Stimulated activated CD8-positive, alpha-beta memory T cell treated with anti-CD3 and anti-CD28 coated beads, Interleukin-12 subunit alpha, Interleukin-12 subunit beta, amount 100 ng/mL, for 1 hour (primary cell): ENCODE results near the gene NSUN3.
"Not testable (repeated sequence)": the region's sequence is repeated elsewhere in the genome, so short reads cannot be mapped to it uniquely, and the experiment has no call there.

Experiments used
- DNase-seq: peaks from one replicate; pipeline ENCODE4 v3.0.0-alpha.2; 2020; ENCODE audit warnings: low read depth

The NSUN3 gene

DNA sequence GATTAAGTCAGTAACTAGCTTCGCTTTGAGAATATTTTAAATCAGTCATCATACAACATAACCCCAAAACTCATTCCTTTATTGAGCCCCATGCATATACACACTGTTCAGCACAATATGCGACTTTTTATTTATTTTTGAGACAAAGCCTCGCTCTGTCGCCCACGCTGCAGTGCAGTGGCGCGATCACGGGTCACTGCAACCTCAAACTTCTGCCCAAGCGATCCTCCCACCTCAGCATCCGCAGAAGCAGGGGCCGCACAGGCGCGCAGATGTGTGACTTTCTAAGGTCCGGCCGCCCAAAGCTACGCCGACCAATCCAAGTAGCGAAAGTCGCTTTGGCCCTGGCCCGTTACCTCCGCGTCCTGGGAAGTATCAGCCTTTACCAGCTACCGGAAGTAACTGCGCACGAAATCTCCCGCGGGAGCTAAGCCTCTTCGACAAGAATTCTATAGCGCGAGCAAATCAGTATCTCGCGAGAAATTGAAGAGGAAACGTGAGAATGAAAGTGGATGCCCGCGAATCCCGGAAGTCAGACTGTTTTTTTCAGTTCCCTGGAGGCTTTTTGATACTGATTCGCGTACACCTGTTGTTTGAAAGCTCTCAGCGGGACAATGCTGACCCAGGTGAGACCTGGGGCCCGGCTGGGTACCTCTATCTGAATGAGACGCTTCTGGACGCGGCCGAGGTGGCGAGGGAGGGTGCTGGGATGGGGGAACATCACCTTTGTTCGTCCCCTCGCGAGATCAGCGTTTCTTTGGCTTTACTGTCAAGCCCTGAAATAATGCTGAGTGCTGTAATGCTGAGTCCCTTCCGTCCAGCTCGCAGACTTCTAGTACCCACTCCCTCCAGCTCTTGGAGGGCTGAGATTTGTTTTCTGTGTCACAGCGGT is at the start of gene NSUN3, which contains the start of gene DHFR2:
NSUN3 (plus strand) TSS at position 549 of the 892 bp plus-strand sequence; CDS start at position 615, 66 bp downstream.
DHFR2 (minus strand) TSS at position 404 of the 892 bp plus-strand sequence. CDS start 1,405 bp downstream, outside the sequence.
- DNase-seq: peak; percentile 70

DNA sequence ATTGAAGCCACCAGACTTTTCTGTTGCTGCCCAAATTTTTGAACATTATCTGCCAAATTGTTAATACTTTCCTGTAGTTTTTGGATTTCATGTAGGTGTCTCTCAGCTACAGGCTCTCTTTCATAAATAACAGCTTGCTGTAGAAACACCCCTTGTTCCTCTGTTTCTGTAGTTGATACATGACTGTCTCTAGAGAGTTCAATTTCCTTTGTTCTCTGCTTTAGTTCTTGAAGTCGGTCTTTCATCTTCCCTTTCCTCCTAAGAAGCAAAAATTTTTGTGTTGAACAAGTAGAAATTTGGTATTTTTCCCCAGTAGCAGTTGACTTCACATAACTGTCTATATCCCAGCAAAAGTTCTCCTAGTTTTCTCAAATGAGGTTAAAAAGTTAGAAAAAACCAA is 47.8 kb upstream of the NSUN3 start:
- no peak for DNase-seq

- DNase-seq: no peak
Observed at GRCh38 chr3:94019659-94020058, 43.2 kb upstream of the NSUN3 start.

DNA sequence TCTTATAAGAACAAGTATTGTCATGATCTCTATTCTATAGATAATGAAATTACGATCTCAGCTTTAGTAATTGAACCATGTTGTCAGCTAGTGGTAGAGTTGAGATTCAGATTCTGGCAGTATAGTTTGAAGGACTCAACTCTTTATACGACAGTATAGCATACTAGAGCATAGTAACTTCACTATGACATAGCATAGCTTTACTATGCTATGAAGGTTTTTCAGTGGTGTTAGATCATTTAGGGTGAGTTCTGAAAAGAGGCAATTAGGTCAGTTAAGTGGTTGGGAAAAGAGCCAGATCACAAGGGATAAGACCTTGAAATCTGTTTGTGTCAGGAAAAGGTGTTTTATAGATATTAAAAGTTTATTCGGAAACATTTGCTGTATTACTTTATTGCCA is 42.6 kb upstream of the NSUN3 start:
- DNase-seq: no peak

DNA sequence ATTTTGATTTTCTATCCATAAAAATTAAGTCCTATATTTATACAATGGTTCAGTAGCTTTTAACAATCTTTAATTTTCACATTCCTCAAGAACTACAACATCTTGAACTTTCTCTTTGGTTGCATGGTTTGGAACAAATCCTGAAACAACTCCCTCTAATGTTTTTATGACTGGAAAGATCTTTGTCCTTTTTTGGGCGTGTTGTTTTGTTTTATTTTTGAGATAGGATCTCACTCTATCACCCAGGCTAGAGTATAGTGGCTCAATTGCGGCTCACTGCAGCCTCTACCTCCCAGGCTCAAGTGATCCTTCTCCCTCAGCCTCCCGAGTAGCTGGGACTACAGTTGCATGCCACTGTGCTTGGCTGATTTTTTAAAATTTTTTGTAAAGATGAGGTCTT is 38.5 kb upstream of the NSUN3 start:
- DNase-seq: no peak

GRCh38 chr3:94026623-94027022 is 36.2 kb upstream of the NSUN3 start:
- DNase-seq: no peak

DNA sequence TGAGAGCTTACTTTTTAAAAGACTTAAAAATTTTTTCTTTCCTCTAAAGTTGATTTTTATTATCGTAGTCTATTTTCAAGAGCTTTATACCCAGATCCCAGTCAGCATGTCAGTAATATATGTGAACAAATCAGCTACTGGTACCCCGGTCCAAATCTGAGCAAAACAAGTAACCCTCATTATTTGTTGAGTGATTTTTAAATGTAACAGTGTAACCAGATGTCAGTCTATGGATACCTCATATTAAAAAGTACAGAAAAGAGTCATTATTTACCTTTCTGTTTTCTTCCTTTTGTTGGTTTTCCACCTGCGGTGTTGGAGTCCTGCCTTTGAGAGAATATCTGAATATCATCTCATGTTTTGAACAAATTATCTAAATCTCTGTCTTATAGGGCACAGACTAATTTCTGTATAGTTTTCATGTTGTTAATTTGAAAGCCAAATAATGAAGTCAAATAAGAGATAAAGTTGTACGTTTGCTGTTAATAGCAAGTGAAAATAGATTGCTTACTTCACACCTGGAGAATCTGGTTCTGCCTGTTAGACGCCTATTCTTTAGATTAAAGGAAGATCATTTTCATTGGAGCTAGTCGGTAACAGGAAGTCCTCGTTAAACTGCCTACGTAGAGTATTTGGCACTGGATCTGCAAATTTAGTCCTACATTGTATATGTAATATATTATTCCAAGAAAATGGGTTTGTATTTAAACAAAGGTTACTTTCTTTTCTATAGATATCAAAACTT is 34.6 kb upstream of the NSUN3 start, which contains the start of gene STX19:
STX19 (minus strand) TSS at position 505 of the 745 bp plus-strand sequence. CDS start 13,328 bp downstream, outside the sequence.
- DNase-seq: no peak

GRCh38 chr3:94036909-94037507 is 25.9 kb upstream of the NSUN3 start:
- DNase-seq: no peak

GRCh38 chr3:94043285-94043684 is 19.6 kb upstream of the NSUN3 start:
- no peak for DNase-seq

DNA sequence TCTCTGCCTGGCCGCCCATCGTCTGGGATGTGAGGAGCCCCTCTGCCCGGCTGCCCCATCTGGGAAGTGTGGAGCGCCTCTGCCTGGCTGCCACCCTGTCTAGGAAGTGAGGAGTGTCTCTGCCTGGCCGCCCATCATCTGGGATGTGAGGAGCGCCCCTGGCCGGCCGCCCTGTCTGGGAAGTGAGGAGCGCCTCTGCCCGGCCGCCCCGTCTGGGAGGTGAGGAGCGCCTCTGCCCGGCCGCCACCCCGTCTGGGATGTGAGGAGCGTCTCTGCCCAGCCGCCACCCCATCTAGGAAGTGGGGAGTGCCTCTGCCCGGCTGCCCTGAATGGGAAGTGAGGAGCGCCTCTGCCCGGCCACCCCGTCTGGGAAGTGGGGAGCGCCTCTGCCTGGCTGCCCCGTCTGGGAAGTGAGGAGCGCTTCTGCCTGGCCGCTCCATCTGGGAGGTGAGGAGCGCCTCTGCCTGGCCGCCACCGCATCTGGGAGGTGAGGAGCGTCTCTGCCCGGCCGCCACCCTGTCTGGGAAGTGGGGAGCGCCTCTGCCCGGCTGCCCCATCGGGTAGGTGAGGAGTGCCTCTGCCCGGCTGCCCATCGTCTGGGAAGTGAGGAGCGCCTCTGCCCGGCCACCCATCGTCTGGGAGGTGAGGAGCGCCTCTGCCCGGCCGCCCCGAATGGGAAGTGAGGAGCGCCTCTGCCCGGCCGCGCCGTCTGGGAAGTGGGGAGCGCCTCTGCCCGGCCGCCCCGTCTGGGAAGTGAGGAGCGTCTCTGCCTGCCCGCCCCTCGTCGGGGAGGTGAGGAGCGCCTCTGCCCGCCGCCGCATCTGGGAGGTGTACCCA is 18.5 kb upstream of the NSUN3 start:
- DNase-seq: not testable (repeated sequence)

DNA sequence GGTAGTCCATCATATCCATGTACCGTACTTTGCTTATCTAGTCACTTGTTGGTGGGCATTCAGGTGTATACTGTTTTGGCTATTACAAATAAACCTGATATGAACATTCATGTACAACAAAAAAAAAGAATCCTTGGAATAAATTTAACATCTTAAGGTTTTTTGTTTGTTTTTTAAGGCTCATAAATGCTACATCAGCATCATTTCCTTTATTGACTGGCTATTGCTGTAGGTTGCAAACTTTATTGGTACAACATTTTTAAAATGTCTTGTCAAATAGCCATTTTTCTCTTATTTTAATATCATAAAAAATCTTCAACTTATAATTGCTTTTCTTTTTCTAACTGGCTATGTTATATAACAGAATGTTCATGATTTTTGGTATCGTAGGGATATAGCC is 16.3 kb upstream of the NSUN3 start:
- DNase-seq: no peak

- DNase-seq: no peak
Observed at GRCh38 chr3:94049267-94049666, 13.6 kb upstream of the NSUN3 start.

- DNase-seq: no peak
Observed at GRCh38 chr3:94050546-94050945, 12.3 kb upstream of the NSUN3 start.

DNA sequence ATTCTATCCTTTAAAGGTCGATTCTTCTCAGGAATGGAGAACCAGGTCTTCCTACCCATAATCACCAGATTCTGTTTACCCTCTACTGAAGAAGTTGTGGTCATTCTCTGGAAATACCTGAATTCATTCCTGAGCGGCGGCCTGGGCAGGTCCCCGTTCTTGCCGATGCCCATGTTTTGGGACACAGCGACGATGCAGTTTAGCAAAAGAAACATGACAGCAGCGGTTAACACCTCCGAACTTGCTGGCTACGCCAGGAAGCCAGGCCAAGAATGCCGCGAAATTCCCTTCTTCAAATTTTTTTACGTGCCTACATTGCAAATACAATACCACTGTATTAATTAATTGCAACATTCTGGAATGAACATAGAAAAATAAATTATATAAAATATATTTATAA is 1.6 kb upstream of the NSUN3 start:
- DNase-seq: no peak

GRCh38 chr3:94063496-94064119 is 747 bp downstream of the NSUN3 start:
- DNase-seq: no peak

- DNase-seq: no peak
Observed at GRCh38 chr3:94064243-94064860, 1.5 kb downstream of the NSUN3 start.

GRCh38 chr3:94065122-94065521 is 2.3 kb downstream of the NSUN3 start:
- DNase-seq: no peak

DNA sequence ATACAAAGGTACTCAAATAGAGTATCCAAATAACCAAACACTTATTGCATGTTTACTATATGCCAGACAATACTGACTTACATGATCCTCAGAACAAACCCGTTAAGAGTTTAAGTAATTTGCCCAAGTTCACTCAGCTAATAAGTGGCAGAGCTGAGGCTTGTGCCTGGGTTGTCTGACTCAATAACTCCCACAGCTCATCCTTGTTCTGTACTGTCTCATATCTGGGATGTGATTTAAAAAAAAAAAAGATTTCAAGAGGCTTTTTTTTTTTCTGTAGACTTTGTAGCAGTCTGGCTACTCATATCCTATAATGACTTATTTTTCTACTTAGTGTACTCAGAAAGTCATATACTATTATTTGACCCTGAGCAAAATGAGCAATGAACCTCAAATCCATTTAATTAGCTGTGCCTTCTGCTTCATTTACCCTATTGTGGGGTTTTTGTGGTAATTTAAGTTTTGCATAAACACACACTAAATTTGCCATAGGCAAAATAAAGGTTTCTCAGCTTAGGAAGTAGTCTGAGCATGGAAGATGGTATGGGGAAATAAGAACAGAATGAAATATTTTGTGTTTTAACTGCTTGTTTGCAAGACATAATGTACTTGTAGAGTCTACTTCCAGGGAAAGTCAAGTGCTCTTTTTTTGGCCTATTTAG is 3.1 kb downstream of the NSUN3 start:
- no peak for DNase-seq

DNA sequence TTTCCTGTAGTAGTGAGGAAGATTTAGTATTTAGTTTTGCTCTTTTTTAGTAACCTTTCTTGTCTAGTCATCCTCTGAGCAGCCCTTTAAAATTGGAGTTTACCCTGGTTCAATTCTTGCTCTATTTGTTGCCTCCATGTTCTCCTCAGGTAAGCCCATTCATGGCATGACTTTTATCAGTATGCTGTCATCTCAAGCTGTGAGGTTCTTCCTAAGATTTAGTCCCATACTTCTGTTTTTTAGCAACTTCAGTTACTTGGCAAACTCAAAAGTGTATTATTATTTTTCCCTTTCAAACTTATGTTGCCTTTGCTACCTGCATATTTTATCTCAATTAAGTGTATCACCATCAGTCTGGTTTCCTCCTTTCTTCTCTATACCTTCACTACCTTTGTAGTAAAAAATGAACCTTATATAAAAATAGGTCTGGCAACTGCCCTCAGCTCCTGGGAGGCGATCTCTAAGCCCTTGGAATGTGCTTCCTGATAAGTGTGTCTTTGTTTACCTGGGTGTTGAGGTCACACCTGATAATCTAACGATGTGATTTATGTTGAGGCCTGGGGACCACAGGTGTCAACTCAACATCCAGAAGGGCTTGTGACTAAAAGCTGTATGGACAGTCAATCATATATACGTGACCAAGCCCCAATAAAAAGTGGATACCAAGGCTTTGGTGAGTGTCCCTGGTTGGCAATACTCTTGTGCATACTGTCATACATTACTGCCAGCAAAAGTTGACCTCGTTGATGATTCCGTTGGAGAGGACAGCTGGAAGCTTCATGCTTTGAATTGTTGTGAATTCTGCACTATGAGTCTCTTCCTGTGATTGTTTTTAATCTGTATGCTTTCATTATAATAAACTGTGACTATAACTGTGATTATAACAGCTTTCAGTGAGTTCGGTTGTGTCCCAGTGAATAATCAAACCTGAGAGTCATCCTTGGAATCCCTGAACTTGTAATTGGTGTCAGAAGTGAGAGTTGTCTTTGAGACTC is 3.9 kb downstream of the NSUN3 start:
- no peak for DNase-seq
